ENCODE data around the gene TSPYL1.

DNA sequence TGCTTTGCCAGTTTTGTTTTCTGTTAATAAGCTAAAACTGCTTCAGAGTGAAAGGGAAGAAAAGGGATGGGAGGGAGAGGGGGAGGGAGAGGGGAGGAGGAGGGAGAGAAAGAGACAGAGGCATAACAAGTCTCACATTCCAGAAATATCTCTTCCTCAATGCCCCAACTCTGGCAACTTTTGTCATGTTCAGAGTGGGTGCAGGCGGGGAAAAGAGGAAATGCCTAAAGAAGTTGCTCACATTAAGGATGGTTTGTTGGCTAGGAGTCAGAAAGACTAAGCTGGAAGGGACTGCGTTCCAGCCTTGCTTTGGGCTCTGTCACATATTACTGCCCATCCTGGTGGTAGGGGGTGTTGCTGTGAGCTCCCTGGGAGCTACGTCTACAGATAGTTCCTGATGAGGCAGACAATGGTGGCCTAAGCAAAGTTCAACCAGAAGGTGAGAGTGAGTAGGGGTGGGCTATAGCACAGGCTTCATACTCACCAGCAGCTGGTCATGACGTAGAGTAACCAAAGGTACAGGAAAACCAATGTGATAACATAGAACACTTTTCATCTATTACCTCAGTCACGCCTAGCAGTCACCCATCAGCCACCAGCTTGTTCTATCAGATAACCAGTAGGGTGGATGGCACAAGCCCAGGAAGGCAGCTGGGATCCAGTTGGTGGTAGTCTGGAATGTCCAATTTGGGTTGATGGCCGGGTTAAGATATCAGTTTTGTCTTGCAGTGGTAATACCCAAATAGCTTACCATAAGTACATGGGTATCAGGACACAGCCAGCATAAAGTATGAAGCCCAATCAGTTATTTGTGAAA lies 28.0 kb downstream of the TSPYL1 start:
- TF ChIP-seq CTCF (IDR thresholded peaks at IDR 0.05) (no peak), EP300 (IDR thresholded peaks at IDR 0.05) (no peak)

All from ovary (tissue), 3 donors.